Measurements from ENCODE around the gene CFAP47. TPM values are rescaled to one million over a fixed set of nuclear protein-coding genes. Genes with fewer than 3 reads are reported as not detected.

Gene CFAP47
- total and polyA plus RNA-seq, 9 of the 15 experiments (the other 6 are each of a cell fraction or from before 2014, with no cell fraction given), result 0.06 to 0.29 (median 0.13) TPM

- no peak for TF ChIP-seq ZNF584 (CRISPR knock-in tag; IDR thresholded peaks at IDR 0.05; ENCODE audit: low read depth)
- TF ChIP-seq PCBP1 (IDR thresholded peaks at IDR 0.05; ENCODE audit: low read depth, low read length, poor library complexity, severe bottlenecking), result no peak
- TF ChIP-seq HNRNPH1 (optimal IDR thresholded peaks at IDR 0.05; ENCODE audit: low read depth, low read length), result no peak
- TF ChIP-seq PREB (CRISPR knock-in tag; IDR thresholded peaks at IDR 0.05), result no peak
Observed at GRCh38 chrX:36198575-36198974, 279.0 kb downstream of the CFAP47 start (continued).

GRCh38 chrX:36199928-36200327 lies 280.4 kb downstream of the CFAP47 start:
- H3K36me3 ChIP-seq (ENCODE audit: control insufficient read depth, insufficient read depth, low read length), result no peaks in the 10 kb centered on the region
- FAIRE-seq (no peak), ATAC-seq (no peak), DNase-seq (ENCODE audit: extremely low read depth in 1 of 4, low spot score in 3 of 4) (no peak)
- H3K4me2 ChIP-seq (ENCODE audit: insufficient read depth, low read length), result no peak overlapping the region
- in situ Hi-C loops (cut with MboI) (no loop called here), intact Hi-C loops (cut with micrococcal nuclease) (no loop called here)
- H3K9me3 ChIP-seq (replicated peaks; ENCODE audit: control insufficient read depth, insufficient read depth, low read depth, low read length), result no peaks in the 10 kb centered on the region
- no TSS peak for BruUV-seq (replicated peaks)
- H3K9me1 ChIP-seq (ENCODE audit: control insufficient read depth, insufficient read depth, low read length), result no peaks in the 10 kb centered on the region
- ChIA-PET CTCF (ENCODE audit: low intra/inter-chr PET ratio) (no interaction called here), POLR2A (no interaction called here)
- no peaks in the 10 kb centered on the region for H3K79me2 ChIP-seq (ENCODE audit: control insufficient read depth, insufficient read depth, low read length)
- H4K20me1 ChIP-seq (replicated peaks; ENCODE audit: control insufficient read depth, insufficient read depth, low read length), result no peaks in the 10 kb centered on the region
- H3K27me3 ChIP-seq (ENCODE audit: control insufficient read depth in 2 of 2, insufficient read depth in 2 of 2, low read length in 2 of 2), result no peaks in the 10 kb centered on the region
- TF ChIP-seq, protein P1, sequence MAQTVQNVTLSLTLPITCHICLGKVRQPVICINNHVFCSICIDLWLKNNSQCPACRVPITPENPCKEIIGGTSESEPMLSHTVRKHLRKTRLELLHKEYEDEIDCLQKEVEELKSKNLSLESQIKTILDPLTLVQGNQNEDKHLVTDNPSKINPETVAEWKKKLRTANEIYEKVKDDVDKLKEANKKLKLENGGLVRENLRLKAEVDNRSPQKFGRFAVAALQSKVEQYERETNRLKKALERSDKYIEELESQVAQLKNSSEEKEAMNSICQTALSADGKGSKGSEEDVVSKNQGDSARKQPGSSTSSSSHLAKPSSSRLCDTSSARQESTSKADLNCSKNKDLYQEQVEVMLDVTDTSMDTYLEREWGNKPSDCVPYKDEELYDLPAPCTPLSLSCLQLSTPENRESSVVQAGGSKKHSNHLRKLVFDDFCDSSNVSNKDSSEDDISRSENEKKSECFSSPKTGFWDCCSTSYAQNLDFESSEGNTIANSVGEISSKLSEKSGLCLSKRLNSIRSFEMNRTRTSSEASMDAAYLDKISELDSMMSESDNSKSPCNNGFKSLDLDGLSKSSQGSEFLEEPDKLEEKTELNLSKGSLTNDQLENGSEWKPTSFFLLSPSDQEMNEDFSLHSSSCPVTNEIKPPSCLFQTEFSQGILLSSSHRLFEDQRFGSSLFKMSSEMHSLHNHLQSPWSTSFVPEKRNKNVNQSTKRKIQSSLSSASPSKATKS (CRISPR knock-in tag; IDR thresholded peaks at IDR 0.05), result no peak
- TF ChIP-seq ZNF41 (CRISPR knock-in tag; conservative IDR thresholded peaks at IDR 0.05) (no peak), PRPF4 (IDR thresholded peaks at IDR 0.05; ENCODE audit: insufficient read depth, low read depth, low read length, poor library complexity, severe bottlenecking) (no peak), CEBPZ (IDR thresholded peaks at IDR 0.05; ENCODE audit: borderline replicate concordance, low read depth, low read length) (no peak), MAFK (IDR thresholded peaks at IDR 0.05; ENCODE audit: low read length) (no peak), RBM14 (IDR thresholded peaks at IDR 0.05; ENCODE audit: borderline replicate concordance, insufficient read depth, low read depth, low read length) (no peak), PCBP1 (IDR thresholded peaks at IDR 0.05; ENCODE audit: low read depth, low read length, poor library complexity, severe bottlenecking) (no peak), OTX1 (CRISPR knock-in tag; IDR thresholded peaks at IDR 0.05) (no peak), ILK (tag; IDR thresholded peaks at IDR 0.05; ENCODE audit: borderline replicate concordance, low read depth) (no peak), NCOA1 (IDR thresholded peaks at IDR 0.05; ENCODE audit: low read depth) (no peak)
- TF ChIP-seq, protein P2, sequence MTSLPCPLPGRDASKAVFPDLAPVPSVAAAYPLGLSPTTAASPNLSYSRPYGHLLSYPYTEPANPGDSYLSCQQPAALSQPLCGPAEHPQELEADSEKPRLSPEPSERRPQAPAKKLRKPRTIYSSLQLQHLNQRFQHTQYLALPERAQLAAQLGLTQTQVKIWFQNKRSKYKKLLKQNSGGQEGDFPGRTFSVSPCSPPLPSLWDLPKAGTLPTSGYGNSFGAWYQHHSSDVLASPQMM (CRISPR knock-in tag; IDR thresholded peaks at IDR 0.05), result no peak
- H3K27ac ChIP-seq (ENCODE audit: extremely low read depth, low read depth, low read length), result no peak overlapping the region
- no peak overlapping the region for H2AFZ ChIP-seq (ENCODE audit: low read depth, low read length)
- no peak overlapping the region for H3K9ac ChIP-seq (ENCODE audit: insufficient read depth in 1 of 2, low read depth in 2 of 2, low read length in 2 of 2)
- H3K4me1 ChIP-seq (replicated peaks in 1 of 2; ENCODE audit: control insufficient read depth in 2 of 2, insufficient read depth in 2 of 2, low read length in 2 of 2), result no peaks in the 10 kb centered on the region
- no peak overlapping the region for H3K4me3 ChIP-seq

Data from K562 (cell line).